WTC11 (cell line): ENCODE data around the gene SEMA3C. TPM values are rescaled to one million over a fixed set of nuclear protein-coding genes. Genes with fewer than 3 reads are reported as not detected.

Experiments used
- ATAC-seq: fragments of 200-7000 bp; cut with Tn5 transposase; 2 replicates; pipeline ENCODE4 v1.10.0; 2021; ENCODE audit warnings: mild to moderate bottlenecking, moderate library complexity
- CTCF ChIA-PET: fragments of 300-600 bp; sonication (Branson Sonifier 250); formaldehyde crosslinking; loops from one replicate; lab custom pipeline; 2021; ENCODE audit warnings: antibody characterized with exemption; lab: Charles Lee
- POLR2A ChIA-PET: fragments of 350-600 bp; sonication (Branson Sonifier 250); formaldehyde crosslinking; loops from one replicate; lab custom pipeline; 2021; ENCODE audit warnings: antibody characterized with exemption; lab: Charles Lee
- DNase-seq: peaks from one replicate; pipeline ENCODE4 v3.0.0; 2021; ENCODE audit warnings: low spot score
- H3K27ac Mint-ChIP-seq: 2 replicates; pipeline ENCODE4 v1.8.0; 2021; ENCODE audit warnings: mixed read lengths
- H3K27me3 Mint-ChIP-seq: 2 replicates; pipeline ENCODE4 v1.8.0; 2021; ENCODE audit warnings: low read depth, mild to moderate bottlenecking, moderate library complexity, mixed read lengths
- H3K36me3 Mint-ChIP-seq: 2 replicates; pipeline ENCODE4 v1.8.0; 2021; ENCODE audit warnings: mixed read lengths
- H3K4me1 Mint-ChIP-seq: 2 replicates; pipeline ENCODE4 v1.8.0; 2022; ENCODE audit warnings: mixed read lengths
- H3K4me3 Mint-ChIP-seq: 2 replicates; pipeline ENCODE4 v1.8.0; 2021; ENCODE audit warnings: mild to moderate bottlenecking, moderate library complexity, mixed read lengths
- H3K9me3 Mint-ChIP-seq: 2 replicates; pipeline ENCODE4 v1.8.0; 2021; ENCODE audit warnings: mixed read lengths
- ATF2 ChIP-seq: sonication (generic); formaldehyde crosslinking; IDR thresholded peaks from 2 replicates; pipeline ENCODE4 v1.8.1; 2022; ENCODE audit warnings: low read depth, missing genetic modification reagents, borderline replicate concordance
- CTCF ChIP-seq: fragments of 200-600 bp; IDR thresholded peaks from 2 replicates; pipeline ENCODE4 v1.8.0; 2022; ENCODE audit warnings: antibody characterized with exemption
- E2F1 ChIP-seq: sonication (generic); formaldehyde crosslinking; IDR thresholded peaks from 2 replicates; pipeline ENCODE4 v1.8.0; 2022; ENCODE audit warnings: mild to moderate bottlenecking, missing genetic modification reagents
- ELF4 ChIP-seq: sonication (generic); formaldehyde crosslinking; IDR thresholded peaks from 2 replicates; pipeline ENCODE4 v1.8.1; 2022; ENCODE audit warnings: low read depth, mild to moderate bottlenecking, moderate library complexity, missing genetic modification reagents
- FOXP4 ChIP-seq: sonication (generic); formaldehyde crosslinking; IDR thresholded peaks from 2 replicates; pipeline ENCODE4 v1.8.0; 2022; ENCODE audit warnings: mild to moderate bottlenecking, missing genetic modification reagents
- JUN ChIP-seq: sonication (generic); formaldehyde crosslinking; IDR thresholded peaks from 2 replicates; pipeline ENCODE4 v1.8.0; 2023; ENCODE audit warnings: mild to moderate bottlenecking, missing genetic modification reagents
- MAX ChIP-seq: sonication (generic); formaldehyde crosslinking; IDR thresholded peaks from 2 replicates; pipeline ENCODE4 v1.8.0; 2022; ENCODE audit warnings: mild to moderate bottlenecking, missing genetic modification reagents
- MXD4 ChIP-seq: fragments of 250-450 bp; sonication (Bioruptor Pico); IDR thresholded peaks from 2 replicates; pipeline ENCODE4 v1.8.0; 2021; ENCODE audit warnings: mild to moderate bottlenecking, moderate library complexity, borderline replicate concordance
- PRRX2 ChIP-seq: fragments of 250-450 bp; sonication (Bioruptor Pico); IDR thresholded peaks from 2 replicates; pipeline ENCODE4 v1.8.0; 2021; ENCODE audit warnings: mild to moderate bottlenecking
- STAT6 ChIP-seq: sonication (generic); formaldehyde crosslinking; conservative IDR thresholded peaks from 2 replicates; pipeline ENCODE4 v1.8.1; 2023; ENCODE audit warnings: mild to moderate bottlenecking, low read depth, missing genetic modification reagents, moderate library complexity
- TEAD4 ChIP-seq: sonication (generic); formaldehyde crosslinking; IDR thresholded peaks from 2 replicates; pipeline ENCODE4 v1.8.0; 2022; ENCODE audit warnings: mild to moderate bottlenecking, missing genetic modification reagents
- ZNF138 ChIP-seq: sonication (generic); formaldehyde crosslinking; conservative IDR thresholded peaks from 2 replicates; pipeline ENCODE4 v1.8.1; 2022; ENCODE audit warnings: mild to moderate bottlenecking, moderate library complexity, missing genetic modification reagents
- ZNF232 ChIP-seq: sonication (generic); formaldehyde crosslinking; IDR thresholded peaks from 2 replicates; pipeline ENCODE4 v1.8.0; 2022; ENCODE audit warnings: mild to moderate bottlenecking, missing genetic modification reagents
- ZNF281 ChIP-seq: sonication (generic); formaldehyde crosslinking; IDR thresholded peaks from 2 replicates; pipeline ENCODE4 v1.8.0; 2023; ENCODE audit warnings: mild to moderate bottlenecking, missing genetic modification reagents
- ZNF317 ChIP-seq: sonication (generic); formaldehyde crosslinking; IDR thresholded peaks from 2 replicates; pipeline ENCODE4 v1.8.1; 2023; ENCODE audit warnings: low read depth, mild to moderate bottlenecking, moderate library complexity, missing genetic modification reagents, borderline replicate concordance
- ZNF671 ChIP-seq: fragments of 250-450 bp; sonication (Bioruptor Pico); IDR thresholded peaks from 2 replicates; pipeline ENCODE4 v1.8.0; 2021; ENCODE audit warnings: mild to moderate bottlenecking
- total RNA-seq: library from RNA; stranded (reverse); gene quantifications from 3 replicates; pipeline ENCODE4 v1.2.3, GENCODE V29; 2021

SEMA3C gene
- total RNA-seq, 1 experiment from 2014 or later, result 2.1 TPM

- TF ChIP-seq STAT6 (CRISPR knock-in tag), result no peak
- no peak for TF ChIP-seq ZNF232 (CRISPR knock-in tag)
- TF ChIP-seq CTCF, result no peak
- no peak for TF ChIP-seq PRRX2 (CRISPR knock-in tag)
- TF ChIP-seq ZNF281 (CRISPR knock-in tag), result no peak
- TF ChIP-seq MXD4 (CRISPR knock-in tag), result no peak
- TF ChIP-seq JUN (CRISPR knock-in tag), result no peak
- no peak for TF ChIP-seq FOXP4
These were observed 48.4 kb upstream of the SEMA3C start (continued) for GRCh38 chr7:80967071-80967916.

GRCh38 chr7:80960244-80960795, 41.5 kb upstream of the SEMA3C start:
- Mint-ChIP-seq H3K9me3 (peaks cover 3% of the 10 kb centered on the region; the same call in 1 of the 2 replicates), H3K27me3 (no peaks in the 10 kb centered on the region), H3K27ac (no peak overlapping the region), H3K4me1 (no peaks in the 10 kb centered on the region), H3K4me3 (no peak overlapping the region), H3K36me3 (no peaks in the 10 kb centered on the region)
- ChIA-PET POLR2A (no interaction called here), CTCF (no interaction called here)
- no peak for TF ChIP-seq ATF2 (CRISPR knock-in tag)
- TF ChIP-seq ZNF317 (CRISPR knock-in tag), result no peak
- no peak for TF ChIP-seq MAX (CRISPR knock-in tag)
- TF ChIP-seq E2F1 (CRISPR knock-in tag), result no peak
- no peak for TF ChIP-seq ELF4
- no peak for TF ChIP-seq JUN (CRISPR knock-in tag)
- no peak for TF ChIP-seq TEAD4
- TF ChIP-seq ZNF671 (CRISPR knock-in tag), result no peak
- TF ChIP-seq ZNF138 (CRISPR knock-in tag), result no peak
- DNase-seq (no peak), ATAC-seq (no peak)
